Upper lobe of right lung (tissue), 1 donor: Measurements from ENCODE around the gene LALBA. TPM values are rescaled to one million over a fixed set of nuclear protein-coding genes. Genes with fewer than 3 reads are reported as not detected.
"Not testable (repeated sequence)": the region's sequence is repeated elsewhere in the genome, so short reads cannot be mapped to it uniquely, and the experiment has no call there.

Experiments used
- ATAC-seq: fragments of 200-7000 bp; cut with Tn5 transposase; one replicate; pipeline ENCODE4 v1.9.1; 2020; ENCODE audit warnings: mild to moderate bottlenecking, moderate library complexity
- DNase-seq: peaks from one replicate; pipeline ENCODE4 v3.0.0-alpha.2; 2020
- H3K27ac ChIP-seq: fragments of 200-600 bp; one replicate; pipeline ENCODE4 v1.8.0; 2022
- H3K27me3 ChIP-seq: fragments of 200-600 bp; one replicate; pipeline ENCODE4 v1.8.0; 2022; ENCODE audit warnings: mild to moderate bottlenecking
- H3K36me3 ChIP-seq: fragments of 200-600 bp; one replicate; pipeline ENCODE4 v1.8.0; 2022
- H3K4me1 ChIP-seq: fragments of 200-600 bp; one replicate; pipeline ENCODE4 v1.8.0; 2022
- H3K4me3 ChIP-seq: fragments of 200-600 bp; one replicate; pipeline ENCODE4 v1.8.0; 2022; ENCODE audit warnings: mild to moderate bottlenecking
- H3K9me3 ChIP-seq: fragments of 200-600 bp; one replicate; pipeline ENCODE4 v1.8.0; 2022
- CTCF ChIP-seq: fragments of 200-600 bp; IDR thresholded peaks from one replicate; pipeline ENCODE4 v1.8.0; 2022; ENCODE audit warnings: antibody characterized with exemption
- intact Hi-C: fragments of 100-400 bp; cut with DNase I; formaldehyde crosslinking; loops from one replicate; pipeline ENCODE4 v1.11.0; 2022
- total RNA-seq: library from RNA; stranded (reverse); fragmentation: NEBNext Ultra II Directional; extraction: Animal tissue kit (Norgen Biotek cat#: 25700); gene quantifications from one replicate; pipeline ENCODE4 v1.2.1, GENCODE V29; 2021
- donor health status: DM: no; HTN: yes; CAD: no; lungs with severe emphysema.

Gene LALBA
- total RNA-seq, 1 donor from 2014 or later, result not detected

DNA sequence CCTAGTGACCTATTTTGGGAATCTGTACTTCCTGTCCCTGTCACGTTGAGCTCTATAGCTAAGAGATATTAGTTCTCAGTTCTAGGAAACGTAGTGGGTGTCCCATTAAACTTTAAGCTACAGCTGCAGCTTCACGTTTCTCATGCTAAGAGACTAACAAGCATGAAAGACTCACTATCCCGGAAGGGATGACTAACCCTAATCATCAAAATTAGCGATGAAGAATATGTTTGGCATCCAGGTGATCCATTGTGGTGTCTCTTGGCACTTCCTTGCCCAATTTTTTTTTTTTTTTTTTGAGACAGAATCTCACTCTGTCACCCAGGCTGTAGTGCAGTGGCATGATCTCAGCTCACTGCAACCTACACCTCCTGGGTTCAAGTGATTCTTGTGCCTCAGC, 11.0 kb upstream of the LALBA start:
- DNase-seq (no peak), ATAC-seq (no peak)
- intact Hi-C loops, result no loop called here
- Histone ChIP-seq H3K27me3 (no peaks in the 10 kb centered on the region), H3K27ac (no peak overlapping the region), H3K9me3 (no peaks in the 10 kb centered on the region), H3K4me3 (no peak overlapping the region), H3K36me3 (no peaks in the 10 kb centered on the region), H3K4me1 (no peaks in the 10 kb centered on the region)
- TF ChIP-seq CTCF, result no peak

DNA sequence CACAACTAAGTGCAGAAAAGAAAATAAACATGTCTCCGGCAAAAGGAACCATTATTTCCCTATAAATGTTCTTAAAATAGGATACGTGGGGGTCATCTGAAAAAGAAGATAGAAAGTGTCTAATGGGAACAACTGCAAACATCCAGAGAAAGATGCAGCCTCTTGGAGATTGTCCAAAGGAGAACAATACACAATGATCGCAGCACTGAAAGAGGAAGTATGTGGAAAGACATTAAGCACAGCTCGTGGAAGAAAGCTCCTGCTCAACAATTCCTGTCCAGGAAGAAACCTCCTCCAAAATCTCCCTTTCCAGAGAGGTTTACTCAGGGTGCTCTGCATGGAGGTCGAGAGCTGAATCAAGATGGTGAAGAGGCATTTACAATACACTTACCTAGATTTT, 2.5 kb upstream of the LALBA start:
- H3K27me3 ChIP-seq, result no peaks in the 10 kb centered on the region
- no peak for ATAC-seq
- intact Hi-C loops, result no loop called here

GRCh38 chr12:48567731-48568130, 2.1 kb downstream of the LALBA start:
- DNase-seq, result no peak
- Histone ChIP-seq H3K4me3 (no peak overlapping the region), H3K4me1 (no peaks in the 10 kb centered on the region), H3K9me3 (no peaks in the 10 kb centered on the region), H3K36me3 (no peaks in the 10 kb centered on the region), H3K27me3 (no peaks in the 10 kb centered on the region), H3K27ac (no peak overlapping the region)
- intact Hi-C loops, result no loop called here
- no peak for ATAC-seq
- TF ChIP-seq CTCF, result no peak

More for the DNA sequence above, 2.5 kb upstream of the LALBA start:
- H3K4me1 ChIP-seq, result no peaks in the 10 kb centered on the region
- DNase-seq, result no peak
- H3K9me3 ChIP-seq, result no peaks in the 10 kb centered on the region
- no peaks in the 10 kb centered on the region for H3K36me3 ChIP-seq
- H3K4me3 ChIP-seq, result no peak overlapping the region
- no peak overlapping the region for H3K27ac ChIP-seq
- TF ChIP-seq CTCF, result no peak

- TF ChIP-seq CTCF, result no peak
- no peaks in the 10 kb centered on the region for H3K4me1 ChIP-seq
- H3K36me3 ChIP-seq, result no peaks in the 10 kb centered on the region
- H3K9me3 ChIP-seq, result no peaks in the 10 kb centered on the region
- no peak overlapping the region for H3K27ac ChIP-seq
- ATAC-seq (no peak), DNase-seq (no peak)
- no peak overlapping the region for H3K4me3 ChIP-seq
- intact Hi-C loops, result no loop called here
- H3K27me3 ChIP-seq, result no peaks in the 10 kb centered on the region
Observed at GRCh38 chr12:48557919-48558318, 11.9 kb downstream of the LALBA start.

GRCh38 chr12:48556631-48557030, 13.2 kb downstream of the LALBA start:
- Histone ChIP-seq H3K9me3 (no peaks in the 10 kb centered on the region), H3K27me3 (no peaks in the 10 kb centered on the region), H3K27ac (no peak overlapping the region), H3K4me3 (no peak overlapping the region), H3K36me3 (no peaks in the 10 kb centered on the region), H3K4me1 (no peaks in the 10 kb centered on the region)
- no peak for TF ChIP-seq CTCF
- ATAC-seq (no peak), DNase-seq (no peak)
- intact Hi-C loops, result no loop called here

DNA sequence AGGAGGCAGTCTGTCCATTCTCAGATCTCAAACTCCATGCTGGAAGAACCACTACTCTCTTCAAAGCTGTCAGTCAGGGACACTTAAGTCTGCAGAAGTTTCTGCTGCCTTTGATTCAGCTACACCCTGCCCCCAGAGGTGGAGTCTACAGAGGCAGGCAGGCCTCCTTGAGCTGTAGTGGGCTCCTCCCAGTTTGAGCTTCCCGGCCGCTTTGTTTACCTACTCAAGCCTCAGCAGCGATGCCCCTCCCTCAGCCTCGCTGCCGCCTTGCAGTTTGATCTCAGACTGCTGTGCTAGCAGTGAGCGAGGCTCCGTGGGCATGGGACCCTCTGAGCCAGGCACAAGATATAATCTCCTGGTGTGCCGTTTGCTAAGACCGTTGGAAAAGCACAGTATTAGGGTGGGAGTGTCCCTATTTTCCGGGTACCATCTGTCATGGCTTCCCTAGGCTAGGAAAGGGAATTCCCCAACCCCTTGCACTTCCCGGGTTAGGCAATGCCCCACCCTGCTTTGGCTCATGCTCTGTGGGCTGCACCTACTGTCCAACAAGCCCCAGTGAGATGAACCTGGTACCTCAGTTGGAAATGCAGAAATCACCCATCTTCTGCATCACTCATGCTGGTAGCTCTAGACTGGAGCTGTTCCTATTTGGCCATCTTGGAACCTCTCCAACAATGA, 16.0 kb downstream of the LALBA start:
- H3K4me1 ChIP-seq, intact Hi-C loops, H3K27me3 ChIP-seq, H3K36me3 ChIP-seq, H3K9me3 ChIP-seq, H3K27ac ChIP-seq, H3K4me3 ChIP-seq: not testable (repeated sequence)
- DNase-seq, result peak; percentile 80
- peak; percentile 54 for ATAC-seq

- H3K4me3 ChIP-seq, DNase-seq, H3K27ac ChIP-seq, H3K9me3 ChIP-seq, H3K4me1 ChIP-seq, H3K27me3 ChIP-seq, intact Hi-C loops, H3K36me3 ChIP-seq, ATAC-seq: not testable (repeated sequence)
Observed at GRCh38 chr12:48551636-48552035, 18.2 kb downstream of the LALBA start.

DNA sequence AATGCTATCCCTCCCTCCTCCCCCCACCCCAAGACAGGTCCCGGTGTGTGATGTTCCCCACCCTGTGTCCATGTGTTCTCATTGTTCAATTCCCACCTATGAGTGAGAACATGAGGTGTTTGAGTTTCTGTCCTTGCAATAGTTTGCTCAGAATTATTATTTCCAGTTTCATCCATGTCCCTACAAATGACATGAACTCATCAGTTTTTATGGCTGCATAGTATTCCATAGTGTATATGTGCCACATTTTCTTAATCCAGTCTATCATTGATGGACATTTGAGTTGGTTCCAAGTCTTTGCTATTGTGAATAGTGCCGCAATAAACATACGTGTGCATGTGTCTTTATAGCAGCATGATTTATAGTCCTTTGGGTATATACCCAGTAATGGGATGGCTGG, 22.8 kb downstream of the LALBA start:
- DNase-seq, H3K9me3 ChIP-seq, ATAC-seq, H3K27me3 ChIP-seq, intact Hi-C loops, H3K27ac ChIP-seq, H3K4me1 ChIP-seq, H3K4me3 ChIP-seq, H3K36me3 ChIP-seq: not testable (repeated sequence)
